Thymus (tissue), 11 donors: ENCODE data around the gene PLXNA4. TPM values are rescaled to one million over a fixed set of nuclear protein-coding genes. Genes with fewer than 3 reads are reported as not detected.

Experiments
- DNase-seq, 9 donors: peaks; one replicate each; pipeline ENCODE4 v3.0.0-alpha.2; 2013; ENCODE audit warnings: low spot score in 9 of 9, low read depth in 6 of 9, missing footprints in 1 of 9
- H3K27ac ChIP-seq, 2 donors: one replicate each; pipeline ENCODE4 v1.5.1; 2013; ENCODE audit warnings: control low read depth in 1 of 2, low read depth in 1 of 2, low read length in 1 of 2, mild to moderate bottlenecking in 1 of 2, moderate library complexity in 1 of 2
- H3K27me3 ChIP-seq, 2 donors: one replicate each; pipeline ENCODE4 v1.5.1; 2013; ENCODE audit warnings: low read length in 1 of 2; ENCODE audit not compliant: control insufficient read depth in 2 of 2, insufficient read depth in 1 of 2
- H3K36me3 ChIP-seq, 2 donors: one replicate each; pipeline ENCODE4 v1.5.1; 2013; ENCODE audit warnings: low read length in 1 of 2, mild to moderate bottlenecking in 1 of 2, moderate library complexity in 1 of 2; ENCODE audit not compliant: control insufficient read depth in 2 of 2, insufficient read depth in 2 of 2
- H3K4me1 ChIP-seq, 2 donors: one replicate each; pipeline ENCODE4 v1.5.1; 2013; ENCODE audit warnings: low read length in 2 of 2; ENCODE audit not compliant: control insufficient read depth in 2 of 2, insufficient read depth in 2 of 2
- H3K4me3 ChIP-seq, 2 donors: one replicate each; pipeline ENCODE4 v1.5.1; 2013; ENCODE audit warnings: low read length in 2 of 2, control low read depth in 1 of 2, mild to moderate bottlenecking in 1 of 2
- H3K9me3 ChIP-seq, 2 donors: one replicate each; pipeline ENCODE4 v1.5.1; 2013; ENCODE audit warnings: low read length in 1 of 2, mild to moderate bottlenecking in 1 of 2; ENCODE audit not compliant: control insufficient read depth in 2 of 2, insufficient read depth in 1 of 2
- WGBS: extraction: QIAGEN DNeasy Blood & Tissue Kit; methylation state at CpG from one replicate; pipeline ENCODE4 v1.1.7; 2013; 5-methylcytosine and 5-hydroxymethylcytosine counted together
- polyA plus RNA-seq: library from polyadenylated mRNA; stranded (reverse); fragments of 200-250 nt; gene quantifications from one replicate; pipeline ENCODE4 v1.2.3, GENCODE V29; 2013
- total RNA-seq: library from RNA; stranded (reverse); fragments of 120-200 nt; gene quantifications from one replicate; pipeline ENCODE4 v1.2.4, GENCODE V29; 2013
- donor health status: healthy.

Gene PLXNA4
- total and polyA plus RNA-seq, 2 donors, result 0.21 to 0.66 TPM

GRCh38 chr7:132424821-132425724 lies 151.2 kb downstream of the PLXNA4 start:
- 86% methylated on average over 15 of the region's 15 CpGs for WGBS
- Histone ChIP-seq H3K4me3 (no peak overlapping the region), H3K4me1 (peaks cover 0 to 16% of the 10 kb centered on the region in 2 donors), H3K27me3 (no peaks in the 10 kb centered on the region), H3K9me3 (peaks cover 0 to 3% of the 10 kb centered on the region in 2 donors), H3K36me3 (no peaks in the 10 kb centered on the region), H3K27ac (no peak overlapping the region)
- DNase-seq, result peak in 1 of 9 donors; percentile 44

- WGBS, result 96% methylated on average over 2 of the region's 2 CpGs
- Histone ChIP-seq H3K36me3 (no peaks in the 10 kb centered on the region), H3K4me1 (peaks cover 0 to 16% of the 10 kb centered on the region in 2 donors)
These were observed 152.0 kb downstream of the PLXNA4 start for GRCh38 chr7:132424277-132424676.

GRCh38 chr7:132423594-132424200 lies 152.6 kb downstream of the PLXNA4 start:
- Histone ChIP-seq H3K4me3 (no peak overlapping the region), H3K4me1 (peaks cover 0 to 16% of the 10 kb centered on the region in 2 donors), H3K27me3 (no peaks in the 10 kb centered on the region), H3K27ac (no peak overlapping the region), H3K36me3 (no peaks in the 10 kb centered on the region), H3K9me3 (peaks cover 0 to 3% of the 10 kb centered on the region in 2 donors)
- no peak for DNase-seq
- WGBS, result 92% methylated on average over 10 of the region's 10 CpGs

More at GRCh38 chr7:132424277-132424676, 152.0 kb downstream of the PLXNA4 start:
- no peak overlapping the region for H3K27ac ChIP-seq
- no peak overlapping the region for H3K4me3 ChIP-seq
- peaks cover 0 to 3% of the 10 kb centered on the region in 2 donors for H3K9me3 ChIP-seq
- H3K27me3 ChIP-seq, result no peaks in the 10 kb centered on the region
- DNase-seq, result no peak

GRCh38 chr7:132422502-132423111 lies 153.7 kb downstream of the PLXNA4 start:
- Histone ChIP-seq H3K36me3 (no peaks in the 10 kb centered on the region), H3K4me3 (no peak overlapping the region), H3K9me3 (peaks cover 0 to 3% of the 10 kb centered on the region in 2 donors), H3K4me1 (peaks cover 0 to 16% of the 10 kb centered on the region in 2 donors), H3K27ac (no peak overlapping the region), H3K27me3 (no peaks in the 10 kb centered on the region)
- 93% methylated on average over 12 of the region's 12 CpGs for WGBS
- no peak for DNase-seq

- Histone ChIP-seq H3K9me3 (peaks cover 0 to 3% of the 10 kb centered on the region in 2 donors), H3K4me1 (peaks cover 0 to 4% of the 10 kb centered on the region in 2 donors), H3K27me3 (no peaks in the 10 kb centered on the region), H3K36me3 (no peaks in the 10 kb centered on the region), H3K4me3 (no peak overlapping the region), H3K27ac (no peak overlapping the region)
- no peak for DNase-seq
- WGBS, result 95% methylated on average over 2 of the region's 2 CpGs
These were observed 155.7 kb downstream of the PLXNA4 start for GRCh38 chr7:132420527-132420926.

GRCh38 chr7:132419542-132419941 lies 156.7 kb downstream of the PLXNA4 start:
- no peak overlapping the region for H3K4me3 ChIP-seq
- 88% methylated on average over 2 of the region's 2 CpGs for WGBS
- no peaks in the 10 kb centered on the region for H3K27me3 ChIP-seq
- no peak overlapping the region for H3K27ac ChIP-seq
- H3K36me3 ChIP-seq, result no peaks in the 10 kb centered on the region
- no peak for DNase-seq
- H3K9me3 ChIP-seq, result peaks cover 0 to 3% of the 10 kb centered on the region in 2 donors
- H3K4me1 ChIP-seq, result no peaks in the 10 kb centered on the region

GRCh38 chr7:132418840-132419239 lies 157.4 kb downstream of the PLXNA4 start:
- 90% methylated on average over 6 of the region's 6 CpGs for WGBS
- no peak for DNase-seq

GRCh38 chr7:132417103-132417906 lies 159.0 kb downstream of the PLXNA4 start:
- no peak overlapping the region for H3K4me3 ChIP-seq
- H3K27me3 ChIP-seq, result no peaks in the 10 kb centered on the region
- no peak for DNase-seq
- H3K36me3 ChIP-seq, result no peaks in the 10 kb centered on the region
- H3K4me1 ChIP-seq, result no peaks in the 10 kb centered on the region
- H3K27ac ChIP-seq, result no peak overlapping the region
- peaks cover 0 to 3% of the 10 kb centered on the region in 2 donors for H3K9me3 ChIP-seq
- WGBS, result 85% methylated on average over 9 of the region's 9 CpGs

More at GRCh38 chr7:132418840-132419239, 157.4 kb downstream of the PLXNA4 start:
- no peaks in the 10 kb centered on the region for H3K27me3 ChIP-seq
- H3K4me1 ChIP-seq, result no peaks in the 10 kb centered on the region
- H3K4me3 ChIP-seq, result no peak overlapping the region
- no peaks in the 10 kb centered on the region for H3K36me3 ChIP-seq
- H3K9me3 ChIP-seq, result peaks cover 0 to 3% of the 10 kb centered on the region in 2 donors
- no peak overlapping the region for H3K27ac ChIP-seq
